H1 (cell line): ENCODE results near the gene MACROD1. TPM values are rescaled to one million over a fixed set of nuclear protein-coding genes. Genes with fewer than 3 reads are reported as not detected.

ENCODE experiments used
- GABPA ChIP-seq: IDR thresholded peaks from 2 replicates; pipeline ENCODE4 v1.6.1; 2011; ENCODE audit warnings: mild to moderate bottlenecking, low read length, moderate library complexity, borderline replicate concordance; ENCODE audit not compliant: insufficient read depth
- SIRT6 ChIP-seq: IDR thresholded peaks from one replicate; pipeline ENCODE4 v1.7.1; 2012; ENCODE audit warnings: low read length, inconsistent platforms
- SUZ12 ChIP-seq: fragments of 200-600 bp; sonication (generic); IDR thresholded peaks from 2 replicates; pipeline ENCODE4 v1.6.1; 2012; ENCODE audit warnings: mild to moderate bottlenecking, inconsistent platforms, low read length, moderate library complexity, mixed read lengths
- TBP ChIP-seq: IDR thresholded peaks from 2 replicates; pipeline ENCODE4 v1.6.1; 2011; ENCODE audit warnings: low read depth, low read length, improper control_type of control experiment
- ZNF274 ChIP-seq: IDR thresholded peaks from 2 replicates; pipeline ENCODE4 v1.7.0; 2012; ENCODE audit warnings: low read length, borderline replicate concordance; ENCODE audit errors: extremely low read depth
- polyA plus RNA-seq, 7 experiments: library from polyadenylated mRNA; depleted of rRNA in 3 of 7; stranded (reverse) in 5 of 7; unstranded in 2 of 7; fragments of >200 nt in 5 of 7; fragments of 200-250 nt in 2 of 7; gene quantifications; 1 replicate in 5 of 7; 2 replicates in 1 of 7; 4 replicates in 1 of 7; pipeline versions ENCODE4 v1.2.1 to v1.2.3, GENCODE V29; 2011 to 2013; ENCODE audit warnings: missing spikeins in 2 of 7, mixed read lengths in 2 of 7
- total RNA-seq: library from RNA; stranded (reverse); fragmentation: NEBNext Ultra II Directional; extraction: Animal tissue kit (Norgen Biotek cat#: 25700); gene quantifications from 2 replicates; pipeline ENCODE4 v1.2.1, GENCODE V29; 2021

MACROD1 gene
- total and polyA plus RNA-seq, 2 of the 8 experiments (the other 6 are each of a cell fraction or from before 2014, with no cell fraction given) = 19.5 to 34.1 TPM

GRCh38 chr11:64185693-64186491 is 20.0 kb upstream of the MACROD1 start, which contains the start of gene STIP1 (continued):
- TF ChIP-seq GABPA (no peak; the same call in 1 of the 2 replicates), ZNF274 (no peak), SIRT6 (no peak), TBP (peak; percentile 52), SUZ12 (no peak)
